Mesothelial cell of epicardium (in vitro differentiated cells): ENCODE results near the gene BNC2. TPM values are rescaled to one million over a fixed set of nuclear protein-coding genes. Genes with fewer than 3 reads are reported as not detected.

Experiments used
- DNase-seq, 2 experiments: peaks; one replicate each; pipeline ENCODE4 v3.0.0; 2021; ENCODE audit warnings: low spot score in 2 of 2; ENCODE audit not compliant: unreplicated experiment in 2 of 2
- H3K27ac Mint-ChIP-seq: 2 replicates; pipeline ENCODE4 v1.8.0; 2021; ENCODE audit warnings: mixed read lengths
- H3K27me3 Mint-ChIP-seq: 2 replicates; pipeline ENCODE4 v1.8.0; 2021; ENCODE audit warnings: low read depth, mixed read lengths
- H3K36me3 Mint-ChIP-seq: 2 replicates; pipeline ENCODE4 v1.8.0; 2021; ENCODE audit warnings: mixed read lengths
- H3K4me1 Mint-ChIP-seq: 2 replicates; pipeline ENCODE4 v1.8.0; 2021; ENCODE audit warnings: mixed read lengths
- H3K4me3 Mint-ChIP-seq: 2 replicates; pipeline ENCODE4 v1.8.0; 2021; ENCODE audit warnings: mild to moderate bottlenecking, moderate library complexity, mixed read lengths
- H3K9me3 Mint-ChIP-seq: 2 replicates; pipeline ENCODE4 v1.8.0; 2021; ENCODE audit warnings: mixed read lengths
- CTCF ChIP-seq: fragments of 200-600 bp; sonication (generic); IDR thresholded peaks from one replicate; pipeline ENCODE4 v1.5.0; 2021; ENCODE audit warnings: antibody characterized with exemption; ENCODE audit not compliant: unreplicated experiment
- total RNA-seq: library from RNA; stranded (reverse); gene quantifications from 3 replicates; pipeline ENCODE4 v1.2.1, GENCODE V29; 2021

The BNC2 gene
- total RNA-seq, 1 donor from 2014 or later, result 45.1 TPM

- H3K27ac Mint-ChIP-seq, result no peak overlapping the region
- no peaks in the 10 kb centered on the region for H3K9me3 Mint-ChIP-seq
- peaks cover 5% of the 10 kb centered on the region for H3K36me3 Mint-ChIP-seq
- DNase-seq, result no peak
- peaks cover 18% of the 10 kb centered on the region for H3K4me1 Mint-ChIP-seq
- H3K4me3 Mint-ChIP-seq, result no peak overlapping the region
- H3K27me3 Mint-ChIP-seq, result no peaks in the 10 kb centered on the region
- TF ChIP-seq CTCF, result no peak
Measured at GRCh38 chr9:16817514-16817913, 53.0 kb downstream of the BNC2 start.

- Mint-ChIP-seq H3K27me3 (no peaks in the 10 kb centered on the region), H3K36me3 (peaks cover 5% of the 10 kb centered on the region), H3K27ac (no peak overlapping the region), H3K4me1 (peaks cover 14% of the 10 kb centered on the region), H3K4me3 (no peak overlapping the region), H3K9me3 (no peaks in the 10 kb centered on the region)
- TF ChIP-seq CTCF, result no peak
- DNase-seq, result no peak
Measured at GRCh38 chr9:16817002-16817401, 53.5 kb downstream of the BNC2 start.

- Mint-ChIP-seq H3K27me3 (no peaks in the 10 kb centered on the region), H3K36me3 (peaks cover 5% of the 10 kb centered on the region), H3K4me3 (no peak overlapping the region), H3K27ac (no peak overlapping the region), H3K4me1 (peaks cover 14% of the 10 kb centered on the region), H3K9me3 (no peaks in the 10 kb centered on the region)
- no peak for DNase-seq
- no peak for TF ChIP-seq CTCF
Measured at GRCh38 chr9:16816011-16816410, 54.5 kb downstream of the BNC2 start.

- no peak overlapping the region for H3K4me3 Mint-ChIP-seq
- no peak overlapping the region for H3K27ac Mint-ChIP-seq
Measured at GRCh38 chr9:16815079-16815478, 55.4 kb downstream of the BNC2 start.

GRCh38 chr9:16813838-16814237, 56.6 kb downstream of the BNC2 start:
- H3K9me3 Mint-ChIP-seq, result no peaks in the 10 kb centered on the region
- H3K27ac Mint-ChIP-seq, result no peak overlapping the region
- peaks cover 14% of the 10 kb centered on the region for H3K4me1 Mint-ChIP-seq
- H3K36me3 Mint-ChIP-seq, result peaks cover 1% of the 10 kb centered on the region
- no peak for TF ChIP-seq CTCF
- no peak for DNase-seq
- no peak overlapping the region for H3K4me3 Mint-ChIP-seq
- H3K27me3 Mint-ChIP-seq, result no peaks in the 10 kb centered on the region

More at GRCh38 chr9:16815079-16815478, 55.4 kb downstream of the BNC2 start:
- Mint-ChIP-seq H3K9me3 (no peaks in the 10 kb centered on the region), H3K36me3 (peaks cover 2% of the 10 kb centered on the region), H3K4me1 (peaks cover 14% of the 10 kb centered on the region), H3K27me3 (no peaks in the 10 kb centered on the region)
- no peak for DNase-seq
- TF ChIP-seq CTCF, result no peak

- H3K27me3 Mint-ChIP-seq, result no peaks in the 10 kb centered on the region
Measured at GRCh38 chr9:16811987-16812685, 58.3 kb downstream of the BNC2 start.

More at GRCh38 chr9:16811987-16812685, 58.3 kb downstream of the BNC2 start:
- no peaks in the 10 kb centered on the region for H3K36me3 Mint-ChIP-seq
- H3K27ac Mint-ChIP-seq, result no peak overlapping the region
- H3K4me3 Mint-ChIP-seq, result no peak overlapping the region
- DNase-seq, result no peak
- TF ChIP-seq CTCF, result no peak
- H3K9me3 Mint-ChIP-seq, result no peaks in the 10 kb centered on the region
- H3K4me1 Mint-ChIP-seq, result peaks cover 13% of the 10 kb centered on the region
